A673 (cell line): ENCODE data around the gene PCDHGB4.

Source experiments
- CTCF ChIP-seq: fragments of 300-800, 200-600 bp; sonication (generic); conservative IDR thresholded peaks from 2 replicates; pipeline ENCODE4 v1.5.1; 2017; ENCODE audit warnings: low read depth, mild to moderate bottlenecking, antibody characterized with exemption, low read length, moderate library complexity, mixed read lengths
- EZH2 ChIP-seq: fragments of 200-600 bp; sonication (generic); IDR thresholded peaks from 2 replicates; pipeline ENCODE4 v1.6.1; 2017; ENCODE audit warnings: borderline replicate concordance, low read depth, mild to moderate bottlenecking, mixed read lengths, antibody characterized with exemption, low read length; ENCODE audit not compliant: poor library complexity, severe bottlenecking

GRCh38 chr5:141409598-141410306, 22.3 kb downstream of the PCDHGB4 start:
- TF ChIP-seq CTCF: no peak
- TF ChIP-seq EZH2: no peak
